ENCODE measurements around the gene ORC5.

Gene ORC5

GRCh38 chr7:104124469-104124868, 83.3 kb downstream of the ORC5 start:
- DNase-seq: no peak

GRCh38 chr7:104123786-104124185, 84.0 kb downstream of the ORC5 start:
- no peak for DNase-seq

- DNase-seq: no peak
These were observed 94.0 kb downstream of the ORC5 start for GRCh38 chr7:104113788-104114187.

GRCh38 chr7:104112623-104113022, 95.2 kb downstream of the ORC5 start:
- DNase-seq: no peak

- no peak for DNase-seq
These were observed 96.5 kb downstream of the ORC5 start for GRCh38 chr7:104111271-104111670.

- DNase-seq: no peak
These were observed 101.5 kb downstream of the ORC5 start for GRCh38 chr7:104106108-104106905.

- DNase-seq: no peak
These were observed 108.9 kb downstream of the ORC5 start for GRCh38 chr7:104098890-104099289.

- no peak for DNase-seq
These were observed 111.1 kb downstream of the ORC5 start for GRCh38 chr7:104096683-104097082.

- DNase-seq: no peak
These were observed 114.7 kb downstream of the ORC5 start for GRCh38 chr7:104093127-104093526.

GRCh38 chr7:104091242-104091641, 116.6 kb downstream of the ORC5 start:
- no peak for DNase-seq

GRCh38 chr7:104089612-104090011, 118.2 kb downstream of the ORC5 start:
- DNase-seq: no peak

- no peak for DNase-seq
These were observed 118.8 kb downstream of the ORC5 start for GRCh38 chr7:104089061-104089460.

Data from activated gamma-delta T cell treated with Interleukin-2 at 50 U/mL for 16 hours (primary cell).